ACC112 (cell line): ENCODE results near the gene ITPR2.
A peak's percentile ranks its signal among the peaks of the same experiment; 100 is the strongest.
"Not testable (repeated sequence)": the region's sequence is repeated elsewhere in the genome, so short reads cannot be mapped to it uniquely, and the experiment has no call there.

ENCODE experiments used
- H2AFZ ChIP-seq: fragments of 200-600 bp; sonication (generic); one replicate; pipeline ENCODE4 v1.6.0; 2017; ENCODE audit warnings: antibody characterized with exemption, low read length; ENCODE audit not compliant: unreplicated experiment
- H3K27ac ChIP-seq: fragments of 200-600 bp; sonication (generic); 2 replicates; pipeline ENCODE4 v1.5.1; 2014; ENCODE audit warnings: low read depth, mild to moderate bottlenecking, antibody characterized with exemption, low read length, moderate library complexity
- H3K27me3 ChIP-seq: fragments of 200-600 bp; sonication (generic); 2 replicates; pipeline ENCODE4 v1.6.1; 2014; ENCODE audit warnings: mild to moderate bottlenecking, antibody characterized with exemption, low read length, moderate library complexity, mixed read lengths; ENCODE audit not compliant: insufficient read depth
- H3K36me3 ChIP-seq: fragments of 200-600 bp; sonication (generic); 2 replicates; pipeline ENCODE4 v1.6.1; 2016; ENCODE audit warnings: mild to moderate bottlenecking, antibody characterized with exemption, low read length, moderate library complexity, mixed read lengths; ENCODE audit not compliant: insufficient read depth
- H3K4me1 ChIP-seq: fragments of 200-600 bp; sonication (generic); one replicate; pipeline ENCODE4 v1.6.1; 2016; ENCODE audit warnings: low read length, mixed read lengths; ENCODE audit not compliant: insufficient read depth, unreplicated experiment, control insufficient read depth
- H3K4me3 ChIP-seq: fragments of 200-600 bp; sonication (generic); 2 replicates; pipeline ENCODE4 v1.5.1; 2014; ENCODE audit warnings: mild to moderate bottlenecking, low read depth, low read length
- H3K79me2 ChIP-seq: fragments of 200-600 bp; sonication (generic); one replicate; pipeline ENCODE4 v1.6.0; 2016; ENCODE audit warnings: low read length; ENCODE audit not compliant: control insufficient read depth, unreplicated experiment, insufficient read depth

The ITPR2 gene

DNA sequence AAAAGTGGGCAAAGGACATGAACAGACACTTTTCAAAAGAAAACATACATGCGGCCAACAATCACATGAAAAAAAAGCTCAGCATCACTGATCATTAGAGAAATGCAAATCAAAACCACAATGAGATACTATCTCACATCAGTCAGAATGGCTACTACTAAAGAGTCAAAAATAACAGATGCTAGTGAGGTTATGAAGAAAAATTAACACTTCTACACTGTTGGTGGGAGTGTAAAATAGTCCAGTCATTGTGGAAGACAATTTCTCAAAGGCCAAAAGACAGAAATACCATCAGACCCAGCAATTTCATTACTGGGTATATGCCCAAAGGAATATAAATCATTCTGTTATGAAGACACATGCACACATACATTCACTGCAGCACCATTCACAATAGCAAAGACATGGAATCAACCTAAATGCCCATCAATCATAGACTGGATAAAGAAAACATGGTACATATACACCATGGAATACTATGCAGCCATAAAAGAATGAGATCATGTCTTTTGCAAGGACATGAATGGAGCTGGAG, 103.8 kb downstream of the ITPR2 start:
- not testable (repeated sequence) for H3K4me1 ChIP-seq, H2AFZ ChIP-seq

DNA sequence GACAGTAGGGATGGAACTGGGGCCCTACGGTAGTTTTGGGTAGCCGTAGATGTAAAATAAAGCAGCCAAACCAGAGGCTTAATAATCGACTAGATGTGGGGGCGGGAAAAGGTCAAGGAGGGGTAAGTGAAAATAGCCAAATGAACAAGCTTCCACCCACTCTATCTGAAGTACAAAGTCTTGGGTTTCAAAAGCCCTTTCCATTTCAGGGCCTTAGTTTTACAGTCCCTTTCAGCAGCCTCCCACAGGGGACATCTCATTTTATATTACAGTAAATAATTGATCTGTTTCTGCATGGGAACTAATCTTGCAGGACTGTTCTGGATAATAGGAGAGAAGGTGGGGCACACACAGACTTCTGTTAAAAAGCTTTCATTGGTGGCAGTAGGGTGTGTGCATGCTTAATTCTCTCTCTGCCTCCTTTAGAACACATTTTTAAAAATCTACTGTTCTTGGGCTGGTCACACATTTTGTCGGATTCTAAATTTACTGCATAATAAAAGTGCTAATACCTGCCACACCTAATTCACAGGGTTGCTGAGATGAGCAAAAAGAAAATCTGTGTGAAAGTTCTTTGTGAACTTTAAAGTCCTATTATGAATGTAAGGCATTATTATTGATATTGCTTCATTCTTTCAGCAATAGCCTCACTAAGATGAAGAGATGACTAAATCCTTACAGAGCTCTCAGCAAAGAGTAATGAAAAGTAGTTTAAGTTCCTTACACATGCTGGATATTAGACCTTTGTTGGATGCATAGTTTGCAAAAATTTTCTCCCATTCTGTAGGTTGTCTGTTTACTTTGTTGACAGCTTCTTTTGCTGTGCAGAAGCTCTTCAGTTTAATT, 104.6 kb downstream of the ITPR2 start:
- Histone ChIP-seq H3K27ac (no peak overlapping the region), H3K36me3 (no peaks in the 10 kb centered on the region), H3K27me3 (no peaks in the 10 kb centered on the region), H3K4me3 (no peak overlapping the region), H3K4me1 (peaks cover 17% of the 10 kb centered on the region), H3K79me2 (no peaks in the 10 kb centered on the region), H2AFZ (no peak overlapping the region)

More for the DNA sequence above, 103.8 kb downstream of the ITPR2 start:
- not testable (repeated sequence) for H3K79me2 ChIP-seq, H3K36me3 ChIP-seq, H3K27me3 ChIP-seq, H3K4me3 ChIP-seq, H3K27ac ChIP-seq

DNA sequence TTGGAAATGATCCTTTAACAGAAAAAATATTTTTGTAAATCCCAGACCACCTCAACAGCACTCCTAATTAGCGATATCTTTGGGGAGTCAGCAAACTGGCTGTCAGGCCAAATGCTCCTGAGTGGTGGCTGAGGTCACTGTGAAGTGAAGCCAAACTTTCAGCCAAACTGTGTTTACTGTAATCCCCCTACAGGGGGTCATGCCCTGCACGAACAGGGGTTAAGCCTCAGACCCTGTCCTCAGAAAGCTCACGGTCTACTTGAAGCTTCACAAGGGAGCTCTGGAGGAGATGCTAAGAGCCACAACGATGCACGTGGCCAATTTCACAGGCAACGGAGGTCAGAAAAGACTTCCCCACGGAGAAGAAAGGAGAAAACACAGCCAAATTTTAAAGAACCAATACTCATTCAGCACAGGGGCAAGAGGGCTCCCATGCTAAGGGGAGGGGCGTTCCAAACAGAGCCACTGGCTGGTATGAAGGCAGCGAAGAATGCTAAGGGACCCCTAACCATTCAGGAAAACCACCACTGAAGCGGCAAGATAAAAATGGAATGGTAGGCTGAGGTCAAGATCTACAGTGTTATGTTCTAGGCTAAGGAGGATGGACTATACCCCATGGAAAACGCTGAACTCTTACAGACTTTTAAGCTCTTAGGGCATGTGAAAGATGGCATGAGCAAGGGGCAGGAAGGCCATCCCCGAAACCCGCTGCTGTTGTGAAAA, 105.4 kb downstream of the ITPR2 start:
- Histone ChIP-seq H3K79me2 (no peaks in the 10 kb centered on the region), H2AFZ (no peak overlapping the region), H3K27me3 (no peaks in the 10 kb centered on the region), H3K4me1 (peaks cover 24% of the 10 kb centered on the region), H3K27ac (no peak overlapping the region), H3K4me3 (no peak overlapping the region), H3K36me3 (no peaks in the 10 kb centered on the region)

DNA sequence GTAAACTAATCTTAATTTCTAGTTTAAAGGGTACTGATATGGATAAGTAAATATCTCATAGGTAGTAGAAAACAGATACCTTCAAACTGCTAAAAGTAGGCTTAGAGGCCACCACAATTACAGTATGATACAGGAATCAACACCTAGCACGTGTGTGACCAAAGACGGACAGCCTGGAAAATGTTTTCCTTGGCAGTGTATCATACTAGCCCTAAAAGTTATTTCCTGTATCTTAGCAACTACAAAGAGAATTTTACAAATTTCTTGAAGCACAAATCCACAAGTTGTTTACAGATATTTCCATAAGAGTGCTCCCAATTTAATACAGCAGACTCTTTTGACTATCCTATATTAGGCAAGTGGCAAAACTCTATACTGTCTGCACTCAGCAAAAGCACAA, 106.0 kb downstream of the ITPR2 start:
- no peak overlapping the region for H2AFZ ChIP-seq
- H3K27me3 ChIP-seq: no peaks in the 10 kb centered on the region
- H3K27ac ChIP-seq: no peak overlapping the region
- H3K36me3 ChIP-seq: no peaks in the 10 kb centered on the region
- peaks cover 28% of the 10 kb centered on the region for H3K4me1 ChIP-seq
- no peak overlapping the region for H3K4me3 ChIP-seq
- no peaks in the 10 kb centered on the region for H3K79me2 ChIP-seq

DNA sequence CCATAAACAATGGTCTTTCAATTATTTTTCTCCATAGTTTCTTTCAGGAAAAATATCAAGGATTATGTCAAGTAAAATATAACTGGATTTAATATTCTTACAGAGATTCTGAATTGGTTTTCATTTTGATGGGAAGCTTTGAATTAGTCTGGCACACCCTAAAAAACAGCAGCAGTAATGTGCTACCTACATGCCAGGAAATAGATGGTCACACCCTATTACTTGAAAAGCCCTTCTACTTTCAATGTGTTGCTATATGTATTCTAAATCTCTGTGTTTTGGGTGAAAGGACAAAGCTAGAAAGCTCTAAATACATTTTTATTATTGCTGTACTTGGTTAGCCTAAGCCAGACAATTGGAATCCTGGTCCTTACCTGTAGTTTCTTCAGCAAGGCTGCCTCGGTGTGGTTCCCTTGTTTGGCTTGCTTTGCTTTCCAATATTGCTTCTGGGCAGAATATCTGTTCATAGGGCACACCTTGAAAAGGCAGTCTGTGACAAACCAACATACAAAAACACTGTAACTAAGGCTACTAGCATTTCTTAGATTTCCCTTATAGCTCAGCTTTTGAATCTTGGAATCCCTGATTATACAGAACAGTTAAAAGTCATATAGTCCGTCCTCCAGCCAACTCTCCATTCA, 107.6 kb downstream of the ITPR2 start:
- Histone ChIP-seq H3K27me3 (no peaks in the 10 kb centered on the region), H3K4me1 (peaks cover 32% of the 10 kb centered on the region), H3K36me3 (no peaks in the 10 kb centered on the region), H3K79me2 (no peaks in the 10 kb centered on the region), H3K27ac (no peak overlapping the region), H2AFZ (no peak overlapping the region), H3K4me3 (no peak overlapping the region)

DNA sequence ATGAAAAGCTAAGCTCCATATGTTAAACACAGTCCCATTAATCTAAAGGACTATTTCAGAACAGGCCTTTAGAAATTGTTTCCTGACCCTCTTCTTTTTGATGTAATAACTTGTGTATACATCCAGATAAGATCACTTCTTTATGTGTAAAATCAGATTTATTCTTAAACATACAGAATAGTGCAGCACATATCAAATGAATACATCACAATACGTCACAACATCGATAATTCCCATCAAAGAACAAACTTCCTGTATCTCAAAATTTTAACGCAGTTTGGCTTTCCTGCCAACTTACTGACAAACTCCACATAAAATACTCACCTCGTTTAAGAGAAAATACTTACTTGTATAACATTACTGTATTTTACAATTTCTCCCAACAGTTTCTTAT, 108.7 kb downstream of the ITPR2 start:
- peaks cover 32% of the 10 kb centered on the region for H3K4me1 ChIP-seq
- H3K36me3 ChIP-seq: no peaks in the 10 kb centered on the region
- H3K79me2 ChIP-seq: no peaks in the 10 kb centered on the region
- H3K27me3 ChIP-seq: no peaks in the 10 kb centered on the region
- peak overlapping the region; percentile 64 for H3K27ac ChIP-seq
- peak overlapping the region; percentile 66 for H3K4me3 ChIP-seq
- H2AFZ ChIP-seq: peak overlapping the region; percentile 66

DNA sequence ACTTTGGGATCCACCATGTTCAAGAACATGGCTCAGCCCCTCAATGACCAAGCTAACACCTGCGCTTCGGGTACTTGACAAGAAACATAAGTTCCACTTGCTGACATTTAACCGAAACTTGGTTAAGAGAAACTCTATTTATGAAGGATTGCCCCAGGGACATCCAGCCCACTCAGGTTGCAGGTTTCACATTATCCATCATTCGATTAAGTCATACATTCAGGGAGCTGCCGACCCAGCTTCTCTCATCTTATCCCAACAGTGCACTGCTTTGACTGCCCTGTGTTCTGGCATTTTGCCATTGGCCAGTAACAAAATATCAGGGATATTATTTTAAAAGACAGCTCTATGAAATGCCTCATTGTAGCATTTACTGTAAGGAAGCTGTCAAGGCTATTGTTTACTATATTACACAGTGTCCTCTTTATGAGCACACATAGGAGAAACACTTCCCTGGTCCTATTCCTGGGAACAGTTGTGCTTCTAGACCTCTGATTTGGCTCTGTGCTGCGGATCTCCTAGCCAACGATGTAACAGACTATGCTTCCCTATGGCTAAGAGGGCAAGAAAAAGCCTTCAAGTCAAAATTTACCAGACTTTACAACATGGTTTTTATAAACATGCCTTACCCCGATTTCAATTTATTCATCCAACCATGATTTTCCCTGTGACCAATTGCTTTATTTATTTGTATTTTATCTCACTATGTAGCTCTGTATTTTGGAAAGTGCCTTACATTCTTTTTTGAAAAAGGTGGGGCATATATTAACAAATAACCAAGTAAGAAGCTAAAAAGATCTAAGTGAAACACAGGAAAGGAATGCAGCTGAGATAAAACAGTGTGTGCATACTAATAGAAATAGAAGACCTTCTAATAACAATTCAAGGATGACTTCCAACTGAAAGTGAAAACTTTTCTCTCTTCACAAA, 109.3 kb downstream of the ITPR2 start:
- H3K79me2 ChIP-seq: no peaks in the 10 kb centered on the region
- peaks cover 32% of the 10 kb centered on the region for H3K4me1 ChIP-seq
- peak overlapping the region; percentile 66 for H3K4me3 ChIP-seq
- peak overlapping the region; percentile 64 for H3K27ac ChIP-seq
- H2AFZ ChIP-seq: peak overlapping the region; percentile 66
- H3K27me3 ChIP-seq: no peaks in the 10 kb centered on the region
- no peaks in the 10 kb centered on the region for H3K36me3 ChIP-seq

DNA sequence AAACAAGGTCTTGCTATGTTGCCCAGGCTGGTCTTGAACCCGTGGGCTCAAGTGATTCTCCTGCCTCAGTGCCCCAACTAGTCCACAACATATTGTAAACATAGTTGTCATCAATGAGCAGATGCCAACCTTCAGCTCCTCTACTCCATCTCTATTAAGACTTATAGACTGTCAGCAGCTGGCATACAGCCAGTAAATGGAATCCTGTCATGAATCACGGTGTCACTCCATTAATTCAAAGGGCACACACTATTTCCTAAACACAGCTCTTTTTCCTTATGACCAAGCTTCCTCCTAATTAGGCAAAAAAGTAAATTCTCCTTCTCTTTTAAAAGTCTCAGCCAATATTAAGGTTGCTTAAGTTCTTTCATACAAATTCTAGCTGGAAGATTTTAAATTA, 111.2 kb downstream of the ITPR2 start:
- no peaks in the 10 kb centered on the region for H3K27me3 ChIP-seq
- no peak overlapping the region for H3K27ac ChIP-seq
- peaks cover 27% of the 10 kb centered on the region for H3K4me1 ChIP-seq
- no peaks in the 10 kb centered on the region for H3K79me2 ChIP-seq
- H3K4me3 ChIP-seq: no peak overlapping the region
- no peaks in the 10 kb centered on the region for H3K36me3 ChIP-seq
- H2AFZ ChIP-seq: no peak overlapping the region

DNA sequence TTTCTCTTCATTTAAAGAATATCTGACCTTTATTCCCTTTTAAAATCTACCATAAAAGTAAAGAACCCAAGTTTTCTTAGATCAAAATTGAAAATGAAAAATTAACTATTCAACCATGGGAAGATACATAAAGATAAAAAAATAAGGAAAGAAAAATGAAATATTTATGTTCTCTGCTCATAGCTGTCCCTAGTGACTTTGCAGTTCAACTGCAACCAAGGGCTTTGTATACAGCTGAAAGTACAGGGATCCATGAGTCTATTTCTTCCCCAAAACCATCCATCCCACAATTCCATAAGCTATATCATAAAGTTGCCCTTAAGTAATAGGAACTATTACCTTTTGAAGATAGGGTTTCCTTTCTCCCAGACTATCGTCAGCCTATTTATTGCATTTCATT, 113.1 kb downstream of the ITPR2 start:
- H3K4me3 ChIP-seq: no peak overlapping the region
- peaks cover 27% of the 10 kb centered on the region for H3K4me1 ChIP-seq
- H3K36me3 ChIP-seq: no peaks in the 10 kb centered on the region
- H3K27ac ChIP-seq: no peak overlapping the region
- H3K79me2 ChIP-seq: no peaks in the 10 kb centered on the region
- H3K27me3 ChIP-seq: no peaks in the 10 kb centered on the region
- no peak overlapping the region for H2AFZ ChIP-seq

DNA sequence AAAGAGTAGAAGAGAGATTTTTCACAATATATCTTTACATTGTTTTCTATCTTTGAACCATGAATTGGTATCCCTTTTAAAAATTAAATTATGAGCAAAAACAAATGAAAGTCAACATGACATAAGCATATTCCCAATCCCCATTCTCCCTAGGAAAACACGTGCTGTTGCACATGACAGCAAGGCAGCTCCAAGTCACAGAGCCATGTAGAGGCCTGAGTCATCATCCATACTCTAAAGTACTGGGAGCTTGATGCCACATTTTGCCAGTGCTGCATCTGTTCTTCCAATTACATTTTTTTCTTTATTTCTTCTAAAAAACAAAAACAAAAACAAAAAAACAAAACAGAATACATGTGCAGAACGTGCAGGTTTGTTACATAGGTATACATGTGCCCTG, 115.2 kb downstream of the ITPR2 start:
- Histone ChIP-seq H3K36me3 (no peaks in the 10 kb centered on the region), H3K27me3 (no peaks in the 10 kb centered on the region), H3K27ac (no peak overlapping the region), H3K4me3 (no peak overlapping the region), H3K79me2 (no peaks in the 10 kb centered on the region), H2AFZ (no peak overlapping the region), H3K4me1 (peaks cover 8% of the 10 kb centered on the region)
